Natural killer cell treated with Interleukin-12 subunit alpha and Interleukin-12 subunit beta and Interleukin-15 and Interleukin-18, amount 100 ng/mL, for 72 hours (primary cell): ENCODE results near the gene SELP. TPM values are rescaled to one million over a fixed set of nuclear protein-coding genes. Genes with fewer than 3 reads are reported as not detected.

Source experiments
- ATAC-seq, 2 donors: fragments of 150-1000 bp; cut with Tn5 transposase in 1 of 2; sonication (Bioruptor Pico), chemical (Tn5 transposase) in 1 of 2; 2 replicates each; pipeline ENCODE4 v1.10.0; 2021
- DNase-seq: peaks from one replicate; pipeline ENCODE4 v3.0.0; 2022; ENCODE audit warnings: low spot score
- H3K27ac Mint-ChIP-seq, 2 donors: 1 replicate in 1 of 2; 2 replicates in 1 of 2; pipeline ENCODE4 v1.8.0; 2022; ENCODE audit warnings: mixed read lengths in 2 of 2, mild to moderate bottlenecking in 1 of 2, moderate library complexity in 1 of 2
- H3K27me3 Mint-ChIP-seq, 2 donors: 1 replicate in 1 of 2; 2 replicates in 1 of 2; pipeline ENCODE4 v1.8.0; 2022; ENCODE audit warnings: mixed read lengths in 2 of 2
- H3K36me3 Mint-ChIP-seq: one replicate; pipeline ENCODE4 v1.8.0; 2022; ENCODE audit warnings: mixed read lengths
- H3K4me1 Mint-ChIP-seq, 2 donors: 1 replicate in 1 of 2; 2 replicates in 1 of 2; pipeline ENCODE4 v1.8.0; 2022; ENCODE audit warnings: low read depth in 2 of 2, mixed read lengths in 2 of 2, mild to moderate bottlenecking in 1 of 2
- H3K4me3 Mint-ChIP-seq: one replicate; pipeline ENCODE4 v1.8.0; 2022; ENCODE audit warnings: mixed read lengths
- H3K9me3 Mint-ChIP-seq: 2 replicates; pipeline ENCODE4 v1.8.0; 2022; ENCODE audit warnings: mixed read lengths
- total RNA-seq, 2 donors: library from RNA; stranded (reverse); gene quantifications; one replicate each; pipeline ENCODE4 v1.2.3, GENCODE V29; 2022

The SELP gene
- total RNA-seq, 2 donors from 2014 or later, result not detected

GRCh38 chr1:169648187-169648586 lies 18.3 kb upstream of the SELP start:
- ATAC-seq, result no peak
- no peaks in the 10 kb centered on the region for H3K27me3 Mint-ChIP-seq
- H3K9me3 Mint-ChIP-seq, result peaks cover 4% of the 10 kb centered on the region
- peaks cover 10 to 16% of the 10 kb centered on the region in 2 donors for H3K4me1 Mint-ChIP-seq
- DNase-seq, result no peak
- H3K4me3 Mint-ChIP-seq, result no peak overlapping the region
- no peaks in the 10 kb centered on the region for H3K36me3 Mint-ChIP-seq
- peak overlapping the region in 1 of 2 donors; percentile 24 for H3K27ac Mint-ChIP-seq

GRCh38 chr1:169647512-169647911 lies 17.6 kb upstream of the SELP start:
- Mint-ChIP-seq H3K27me3 (no peaks in the 10 kb centered on the region), H3K36me3 (no peaks in the 10 kb centered on the region), H3K4me1 (peaks cover 10 to 16% of the 10 kb centered on the region in 2 donors), H3K9me3 (peaks cover 4% of the 10 kb centered on the region), H3K27ac (peak overlapping the region in 1 of 2 donors; percentile 24), H3K4me3 (no peak overlapping the region)
- ATAC-seq, result no peak
- no peak for DNase-seq

DNA sequence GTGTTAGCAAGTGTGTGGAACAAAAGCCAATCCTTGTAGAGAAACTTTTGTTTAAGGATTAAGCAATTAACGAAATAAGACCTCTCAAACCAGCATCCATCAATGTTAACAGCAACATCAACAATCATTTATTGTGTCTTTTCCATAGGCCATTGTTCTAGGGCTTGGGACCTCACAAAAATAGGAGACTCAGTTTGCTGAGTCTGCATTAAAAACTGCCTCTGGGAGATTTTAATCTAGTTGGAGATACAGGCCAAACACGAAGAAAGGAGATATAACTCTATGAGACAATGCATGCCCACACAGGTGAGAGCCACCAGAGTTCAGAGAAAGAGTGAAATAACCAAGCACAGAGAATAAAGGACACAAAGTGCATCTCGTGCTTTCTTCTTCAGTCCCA lies 14.4 kb upstream of the SELP start:
- Mint-ChIP-seq H3K9me3 (peaks cover 4% of the 10 kb centered on the region), H3K27ac (no peak overlapping the region), H3K4me3 (no peak overlapping the region), H3K36me3 (no peaks in the 10 kb centered on the region), H3K4me1 (peaks cover 27 to 34% of the 10 kb centered on the region in 2 donors), H3K27me3 (no peaks in the 10 kb centered on the region)
- ATAC-seq (no peak), DNase-seq (no peak)

DNA sequence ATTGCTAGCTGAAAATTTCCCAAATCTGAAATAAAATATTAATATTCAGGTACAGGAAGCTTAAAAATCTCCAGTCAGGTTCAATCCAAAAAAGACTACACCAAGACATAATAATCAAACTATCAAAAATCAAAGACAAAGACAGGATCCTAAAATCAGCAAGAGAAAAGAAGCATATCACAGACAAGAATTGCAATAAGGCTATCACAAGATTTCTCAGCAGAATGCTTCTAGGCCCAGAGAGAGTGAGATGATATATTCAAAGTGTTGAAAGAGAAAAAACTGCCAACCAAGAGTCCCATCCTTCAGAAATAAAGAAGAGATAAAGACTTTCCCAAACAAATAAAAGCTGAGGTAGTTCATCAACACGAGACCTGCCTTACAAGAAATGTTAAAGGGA lies 5.0 kb upstream of the SELP start:
- H3K4me1 Mint-ChIP-seq, result peaks cover 9 to 11% of the 10 kb centered on the region in 2 donors
- peaks cover 15% of the 10 kb centered on the region for H3K9me3 Mint-ChIP-seq
- H3K36me3 Mint-ChIP-seq, result peaks cover 15% of the 10 kb centered on the region
- ATAC-seq (no peak), DNase-seq (no peak)
- H3K27ac Mint-ChIP-seq, result no peak overlapping the region
- H3K4me3 Mint-ChIP-seq, result no peak overlapping the region
- H3K27me3 Mint-ChIP-seq, result no peaks in the 10 kb centered on the region

DNA sequence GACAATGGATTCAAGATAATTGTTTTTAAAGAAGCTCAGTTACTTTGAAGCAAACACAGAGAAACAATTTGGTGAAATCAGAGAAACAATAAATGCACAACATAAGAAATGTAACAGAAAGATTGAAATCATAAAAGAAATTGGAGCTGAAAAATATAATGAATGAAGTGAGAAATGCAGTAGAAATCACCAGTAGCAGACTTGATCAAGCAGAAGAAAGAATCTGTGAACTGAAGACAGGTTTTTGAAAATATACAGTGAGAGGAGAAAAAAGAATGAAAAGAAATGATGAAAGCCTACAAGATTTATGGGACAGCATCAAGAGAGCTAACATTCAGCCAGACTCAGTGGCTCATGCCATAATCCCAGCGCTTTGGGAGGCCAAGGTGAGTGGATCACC lies 4.2 kb upstream of the SELP start:
- no peak overlapping the region for H3K27ac Mint-ChIP-seq
- no peaks in the 10 kb centered on the region for H3K27me3 Mint-ChIP-seq
- H3K36me3 Mint-ChIP-seq, result peaks cover 15% of the 10 kb centered on the region
- H3K4me3 Mint-ChIP-seq, result no peak overlapping the region
- peaks cover 15% of the 10 kb centered on the region for H3K9me3 Mint-ChIP-seq
- ATAC-seq (no peak), DNase-seq (no peak)
- peaks cover 5 to 7% of the 10 kb centered on the region in 2 donors for H3K4me1 Mint-ChIP-seq

DNA sequence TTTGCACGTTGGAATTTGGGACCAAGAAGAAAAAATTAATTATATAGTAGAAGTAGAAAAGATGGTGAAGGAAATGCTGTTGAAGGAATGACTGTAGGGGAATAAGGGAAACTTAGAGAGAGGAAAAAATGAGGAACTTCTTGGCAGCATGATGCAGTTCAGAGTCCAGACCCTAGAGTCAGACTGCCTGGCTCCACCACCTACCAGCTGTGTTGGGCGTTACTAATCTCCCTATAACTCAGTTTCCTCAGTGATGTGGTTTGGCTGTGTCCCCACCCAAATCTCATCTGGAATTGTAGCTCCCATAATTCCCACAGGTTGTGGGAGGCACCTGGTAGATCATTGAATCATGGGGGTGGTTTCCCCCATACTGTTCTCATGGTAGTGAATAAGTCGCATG lies 1.3 kb upstream of the SELP start:
- H3K9me3 Mint-ChIP-seq, result peaks cover 15% of the 10 kb centered on the region
- DNase-seq (no peak), ATAC-seq (no peak)
- H3K4me3 Mint-ChIP-seq, result no peak overlapping the region
- no peaks in the 10 kb centered on the region for H3K27me3 Mint-ChIP-seq
- H3K4me1 Mint-ChIP-seq, result peaks cover 5 to 11% of the 10 kb centered on the region in 2 donors
- H3K27ac Mint-ChIP-seq, result no peak overlapping the region
- H3K36me3 Mint-ChIP-seq, result peaks cover 15% of the 10 kb centered on the region

DNA sequence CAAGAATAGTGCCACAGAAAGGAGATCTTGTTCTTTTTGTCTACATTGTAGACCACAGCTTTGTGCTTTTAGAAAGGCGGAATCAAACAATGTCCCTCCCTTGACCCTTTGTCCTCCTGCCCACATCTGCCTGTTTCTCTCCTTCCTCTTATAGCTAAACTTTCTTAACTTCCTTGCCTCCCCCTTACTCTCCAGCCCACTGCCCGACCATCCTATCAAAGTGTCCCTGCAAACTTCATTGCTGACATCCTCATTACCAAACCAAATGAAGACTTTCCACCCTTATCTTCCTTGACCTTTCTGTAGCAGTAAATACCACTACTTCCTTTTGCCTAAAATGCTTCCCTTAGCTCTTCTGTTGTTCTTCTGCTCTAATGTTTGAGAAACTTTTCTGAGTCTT lies 5.0 kb downstream of the SELP start:
- Mint-ChIP-seq H3K9me3 (no peaks in the 10 kb centered on the region), H3K36me3 (no peaks in the 10 kb centered on the region), H3K27me3 (no peaks in the 10 kb centered on the region), H3K4me3 (no peak overlapping the region), H3K27ac (no peak overlapping the region), H3K4me1 (peaks cover 23 to 28% of the 10 kb centered on the region in 2 donors)
- ATAC-seq, result no peak
- DNase-seq, result no peak

GRCh38 chr1:169624122-169624521 lies 5.8 kb downstream of the SELP start:
- no peak for ATAC-seq
- Mint-ChIP-seq H3K4me3 (no peak overlapping the region), H3K27me3 (no peaks in the 10 kb centered on the region), H3K9me3 (no peaks in the 10 kb centered on the region), H3K27ac (no peak overlapping the region), H3K36me3 (no peaks in the 10 kb centered on the region), H3K4me1 (peaks cover 21 to 26% of the 10 kb centered on the region in 2 donors)
- no peak for DNase-seq

GRCh38 chr1:169623132-169623926 lies 6.6 kb downstream of the SELP start:
- ATAC-seq (no peak), DNase-seq (no peak)
- Mint-ChIP-seq H3K4me3 (no peak overlapping the region), H3K27ac (no peak overlapping the region), H3K27me3 (no peaks in the 10 kb centered on the region), H3K4me1 (peaks cover 21 to 26% of the 10 kb centered on the region in 2 donors), H3K36me3 (no peaks in the 10 kb centered on the region), H3K9me3 (no peaks in the 10 kb centered on the region)

- no peaks in the 10 kb centered on the region for H3K36me3 Mint-ChIP-seq
- H3K27me3 Mint-ChIP-seq, result no peaks in the 10 kb centered on the region
- peaks cover 4% of the 10 kb centered on the region for H3K9me3 Mint-ChIP-seq
- no peak overlapping the region for H3K4me3 Mint-ChIP-seq
- peaks cover 14 to 22% of the 10 kb centered on the region in 2 donors for H3K4me1 Mint-ChIP-seq
- DNase-seq (no peak), ATAC-seq (no peak)
- peak overlapping the region in 1 of 2 donors; percentile 18 for H3K27ac Mint-ChIP-seq
Measured at GRCh38 chr1:169620565-169620964, 9.4 kb downstream of the SELP start.

DNA sequence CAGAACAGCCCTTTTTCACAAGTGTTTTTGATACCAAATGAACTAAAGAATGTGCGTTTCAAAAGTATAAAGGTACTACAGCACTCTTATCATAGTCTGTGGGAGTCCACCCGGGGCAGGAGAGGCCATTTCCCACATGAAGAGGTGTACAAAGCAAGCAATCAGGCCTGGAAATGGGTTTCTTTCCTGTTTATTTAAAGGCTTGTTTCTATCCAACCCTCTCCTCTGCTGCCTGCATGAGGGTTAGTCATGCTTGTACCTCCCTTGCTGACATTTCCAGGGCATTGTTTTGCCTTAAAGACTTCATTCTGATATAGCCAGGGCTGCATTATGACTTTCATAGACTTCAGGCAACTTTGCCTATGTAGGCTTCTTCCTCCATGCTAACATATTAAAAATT lies 11.6 kb downstream of the SELP start:
- DNase-seq, result no peak
- Mint-ChIP-seq H3K36me3 (no peaks in the 10 kb centered on the region), H3K27me3 (no peaks in the 10 kb centered on the region), H3K4me3 (no peak overlapping the region), H3K9me3 (peaks cover 4% of the 10 kb centered on the region), H3K27ac (peak overlapping the region in 1 of 2 donors; percentile 1), H3K4me1 (peaks cover 10 to 11% of the 10 kb centered on the region in 2 donors)
- no peak for ATAC-seq

- Mint-ChIP-seq H3K9me3 (peaks cover 4% of the 10 kb centered on the region), H3K27me3 (no peaks in the 10 kb centered on the region), H3K36me3 (no peaks in the 10 kb centered on the region), H3K4me1 (peaks cover 5 to 11% of the 10 kb centered on the region in 2 donors), H3K27ac (no peak overlapping the region), H3K4me3 (no peak overlapping the region)
- DNase-seq (no peak), ATAC-seq (no peak)
Measured at GRCh38 chr1:169615803-169616202, 14.1 kb downstream of the SELP start.

- H3K4me3 Mint-ChIP-seq, result no peak overlapping the region
- no peaks in the 10 kb centered on the region for H3K27me3 Mint-ChIP-seq
- H3K9me3 Mint-ChIP-seq, result no peaks in the 10 kb centered on the region
- no peak overlapping the region for H3K27ac Mint-ChIP-seq
- peaks cover 13 to 14% of the 10 kb centered on the region in 2 donors for H3K4me1 Mint-ChIP-seq
- H3K36me3 Mint-ChIP-seq, result no peaks in the 10 kb centered on the region
- DNase-seq, result no peak
- no peak for ATAC-seq
Measured at GRCh38 chr1:169610858-169611257, 19.1 kb downstream of the SELP start.

DNA sequence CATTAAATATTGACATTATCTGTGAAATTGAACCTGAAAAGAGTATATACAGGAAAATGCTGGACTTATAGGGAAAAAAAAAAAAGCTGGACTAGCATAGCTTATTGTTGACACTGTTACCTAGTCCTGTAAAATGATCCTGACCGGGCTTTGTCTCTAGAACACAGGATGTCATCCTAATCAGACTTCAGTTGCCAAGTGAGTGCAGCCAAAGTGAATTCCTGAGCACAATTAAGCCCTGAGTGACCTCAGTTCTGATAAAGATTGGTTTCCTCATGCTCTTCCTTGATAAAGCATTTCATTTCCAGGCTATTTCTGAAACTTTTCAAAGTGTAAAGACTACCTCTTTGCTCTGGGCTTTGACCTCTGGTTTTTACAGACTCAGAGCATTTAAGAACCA lies 19.8 kb downstream of the SELP start:
- no peak for ATAC-seq
- peaks cover 16 to 22% of the 10 kb centered on the region in 2 donors for H3K4me1 Mint-ChIP-seq
- no peaks in the 10 kb centered on the region for H3K27me3 Mint-ChIP-seq
- H3K36me3 Mint-ChIP-seq, result no peaks in the 10 kb centered on the region
- H3K9me3 Mint-ChIP-seq, result no peaks in the 10 kb centered on the region
- no peak for DNase-seq
- peak overlapping the region in 1 of 2 donors; percentile 7 for H3K27ac Mint-ChIP-seq
- H3K4me3 Mint-ChIP-seq, result no peak overlapping the region
